Prostate gland (tissue), 2 donors: ENCODE results near the gene C17orf107.

Experiments
- POLR2A ChIP-seq: fragments of 450-650 bp; IDR thresholded peaks from one replicate; pipeline ENCODE4 v1.6.1; 2016; ENCODE audit warnings: antibody characterized with exemption, mild to moderate bottlenecking
- TF ChIP-seq, protein P1 (sequence below), 4 experiments: fragments of 200-600 bp in 2 of 4; fragments of 450-650 bp in 2 of 4; sonication (generic) in 2 of 4; IDR thresholded peaks; 1 replicate in 3 of 4; 2 replicates in 1 of 4; pipeline ENCODE4 v1.5.1; 2016 to 2019; ENCODE audit warnings: antibody characterized with exemption in 4 of 4, mild to moderate bottlenecking in 2 of 4, moderate library complexity in 2 of 4

DNA sequence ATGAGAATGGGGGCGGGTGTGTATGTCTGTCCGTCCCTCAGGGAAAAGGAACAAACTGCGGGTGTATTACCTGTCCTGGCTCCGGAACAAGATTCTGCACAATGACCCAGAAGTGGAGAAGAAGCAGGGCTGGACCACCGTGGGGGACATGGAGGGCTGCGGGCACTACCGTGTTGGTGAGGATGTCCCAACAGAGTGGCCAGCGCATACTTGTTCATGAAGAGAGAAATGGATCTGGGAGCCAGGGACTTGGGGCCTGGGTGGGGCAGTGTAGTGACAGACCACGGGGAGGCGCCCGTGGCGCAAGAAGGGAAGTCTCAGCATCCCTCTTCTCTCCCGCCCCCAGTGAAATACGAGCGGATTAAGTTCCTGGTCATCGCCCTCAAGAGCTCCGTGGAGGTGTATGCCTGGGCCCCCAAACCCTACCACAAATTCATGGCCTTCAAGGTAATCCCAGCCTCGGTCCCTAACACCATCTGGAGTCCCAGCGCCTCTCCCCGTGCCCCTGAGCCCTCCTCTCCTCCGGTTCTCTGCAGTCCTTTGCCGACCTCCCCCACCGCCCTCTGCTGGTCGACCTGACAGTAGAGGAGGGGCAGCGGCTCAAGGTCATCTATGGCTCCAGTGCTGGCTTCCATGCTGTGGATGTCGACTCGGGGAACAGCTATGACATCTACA lies 3.5 kb upstream of the C17orf107 start:
- TF ChIP-seq, protein P1, sequence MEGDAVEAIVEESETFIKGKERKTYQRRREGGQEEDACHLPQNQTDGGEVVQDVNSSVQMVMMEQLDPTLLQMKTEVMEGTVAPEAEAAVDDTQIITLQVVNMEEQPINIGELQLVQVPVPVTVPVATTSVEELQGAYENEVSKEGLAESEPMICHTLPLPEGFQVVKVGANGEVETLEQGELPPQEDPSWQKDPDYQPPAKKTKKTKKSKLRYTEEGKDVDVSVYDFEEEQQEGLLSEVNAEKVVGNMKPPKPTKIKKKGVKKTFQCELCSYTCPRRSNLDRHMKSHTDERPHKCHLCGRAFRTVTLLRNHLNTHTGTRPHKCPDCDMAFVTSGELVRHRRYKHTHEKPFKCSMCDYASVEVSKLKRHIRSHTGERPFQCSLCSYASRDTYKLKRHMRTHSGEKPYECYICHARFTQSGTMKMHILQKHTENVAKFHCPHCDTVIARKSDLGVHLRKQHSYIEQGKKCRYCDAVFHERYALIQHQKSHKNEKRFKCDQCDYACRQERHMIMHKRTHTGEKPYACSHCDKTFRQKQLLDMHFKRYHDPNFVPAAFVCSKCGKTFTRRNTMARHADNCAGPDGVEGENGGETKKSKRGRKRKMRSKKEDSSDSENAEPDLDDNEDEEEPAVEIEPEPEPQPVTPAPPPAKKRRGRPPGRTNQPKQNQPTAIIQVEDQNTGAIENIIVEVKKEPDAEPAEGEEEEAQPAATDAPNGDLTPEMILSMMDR (IDR thresholded peaks at IDR 0.05) = no peak
- TF ChIP-seq POLR2A = no peak
